Measurements from ENCODE around the gene PFDN6. TPM values are rescaled to one million over a fixed set of nuclear protein-coding genes. Genes with fewer than 3 reads are reported as not detected.
"Not testable (repeated sequence)": the region's sequence is repeated elsewhere in the genome, so short reads cannot be mapped to it uniquely, and the experiment has no call there.

PFDN6 gene
- total RNA-seq, 1 experiment from 2014 or later: 85.3 TPM

DNA sequence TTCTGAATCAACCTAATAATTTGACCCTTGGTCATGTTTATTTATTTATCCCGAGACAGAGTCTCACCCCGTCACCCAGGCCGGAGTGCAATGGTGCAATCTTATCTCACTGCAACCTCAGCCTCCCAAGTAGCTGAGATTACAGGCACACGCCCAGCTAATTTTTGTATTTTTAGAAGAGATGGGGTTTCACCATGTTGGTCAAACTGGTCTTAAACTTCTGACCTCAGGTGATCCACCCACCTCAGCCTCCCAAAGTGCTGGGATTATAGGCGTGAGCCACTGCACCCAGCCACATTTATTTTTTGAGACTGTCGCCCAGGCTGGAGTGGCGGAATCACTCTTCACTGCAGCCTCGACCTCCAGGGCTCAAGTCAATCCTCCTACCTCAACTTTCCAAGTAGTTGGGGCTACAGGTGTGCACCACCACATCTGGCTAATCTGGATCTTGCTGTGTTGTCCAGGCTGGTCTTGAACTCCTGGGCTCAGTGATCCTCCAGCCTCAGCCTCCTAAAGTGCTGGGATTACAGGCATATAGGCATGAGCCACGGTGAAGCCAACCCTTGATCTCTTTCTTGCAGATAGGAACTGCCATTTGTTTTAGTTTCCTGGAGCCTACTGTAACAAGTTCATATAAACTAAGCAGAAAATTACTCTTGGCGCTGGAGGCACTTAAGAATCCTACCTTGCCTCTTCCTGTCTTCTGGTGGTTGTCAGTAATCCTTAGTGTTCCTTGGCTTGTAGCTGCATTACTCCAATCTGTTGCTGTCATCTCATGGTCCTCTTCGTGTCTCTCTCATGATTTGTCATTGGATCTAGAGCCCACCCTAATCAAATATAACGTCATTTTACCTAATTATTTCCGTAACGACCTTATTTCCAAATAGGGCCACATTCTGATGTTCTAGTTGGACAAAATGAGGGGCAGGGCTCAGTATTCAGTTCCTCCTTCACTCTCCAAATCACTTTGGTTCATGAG lies 15.2 kb upstream of the PFDN6 start:
- DNase-seq (ENCODE audit: low spot score): no peak

DNA sequence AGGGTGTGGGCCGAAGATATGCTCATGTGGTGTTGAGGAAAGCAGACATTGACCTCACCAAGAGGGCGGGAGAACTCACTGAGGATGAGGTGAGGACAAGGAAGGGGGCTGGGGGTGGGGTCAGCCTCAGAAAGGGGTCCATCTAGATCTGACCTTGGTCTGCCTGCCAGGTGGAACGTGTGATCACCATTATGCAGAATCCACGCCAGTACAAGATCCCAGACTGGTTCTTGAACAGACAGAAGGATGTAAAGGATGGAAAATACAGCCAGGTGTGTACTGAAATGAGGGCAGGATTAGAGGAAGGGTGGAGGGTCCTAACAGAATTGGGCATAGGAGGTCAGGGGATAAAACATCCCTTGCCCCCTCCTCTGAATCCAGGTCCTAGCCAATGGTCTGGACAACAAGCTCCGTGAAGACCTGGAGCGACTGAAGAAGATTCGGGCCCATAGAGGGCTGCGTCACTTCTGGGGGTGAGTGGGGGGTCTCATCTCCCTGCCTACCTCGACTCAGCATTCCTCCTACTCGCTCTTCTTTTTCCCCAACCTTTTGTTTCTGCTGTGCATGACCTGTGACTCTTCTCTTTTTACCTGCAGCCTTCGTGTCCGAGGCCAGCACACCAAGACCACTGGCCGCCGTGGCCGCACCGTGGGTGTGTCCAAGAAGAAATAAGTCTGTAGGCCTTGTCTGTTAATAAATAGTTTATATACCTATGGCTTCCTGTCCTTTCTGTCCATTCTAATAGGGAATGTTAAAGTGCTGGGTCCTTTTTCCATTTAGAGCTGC lies 13.4 kb upstream of the PFDN6 start:
- not testable (repeated sequence) for DNase-seq (ENCODE audit: low spot score)

DNA sequence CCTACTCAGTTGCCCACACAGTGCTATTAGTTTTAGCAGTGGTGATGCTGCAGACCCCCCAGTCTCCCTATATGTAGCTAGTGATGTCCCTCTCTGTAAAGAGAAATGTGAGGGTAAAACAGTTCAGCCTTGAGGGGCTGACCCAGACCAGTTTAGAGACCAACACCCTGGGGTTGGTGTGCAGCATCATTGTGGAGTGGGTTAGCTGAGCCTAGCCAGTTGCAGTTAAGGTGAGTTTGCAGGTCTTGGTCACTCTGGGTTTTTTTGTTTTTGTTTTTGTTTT lies 12.9 kb upstream of the PFDN6 start:
- no peak for DNase-seq (ENCODE audit: low spot score)

DNA sequence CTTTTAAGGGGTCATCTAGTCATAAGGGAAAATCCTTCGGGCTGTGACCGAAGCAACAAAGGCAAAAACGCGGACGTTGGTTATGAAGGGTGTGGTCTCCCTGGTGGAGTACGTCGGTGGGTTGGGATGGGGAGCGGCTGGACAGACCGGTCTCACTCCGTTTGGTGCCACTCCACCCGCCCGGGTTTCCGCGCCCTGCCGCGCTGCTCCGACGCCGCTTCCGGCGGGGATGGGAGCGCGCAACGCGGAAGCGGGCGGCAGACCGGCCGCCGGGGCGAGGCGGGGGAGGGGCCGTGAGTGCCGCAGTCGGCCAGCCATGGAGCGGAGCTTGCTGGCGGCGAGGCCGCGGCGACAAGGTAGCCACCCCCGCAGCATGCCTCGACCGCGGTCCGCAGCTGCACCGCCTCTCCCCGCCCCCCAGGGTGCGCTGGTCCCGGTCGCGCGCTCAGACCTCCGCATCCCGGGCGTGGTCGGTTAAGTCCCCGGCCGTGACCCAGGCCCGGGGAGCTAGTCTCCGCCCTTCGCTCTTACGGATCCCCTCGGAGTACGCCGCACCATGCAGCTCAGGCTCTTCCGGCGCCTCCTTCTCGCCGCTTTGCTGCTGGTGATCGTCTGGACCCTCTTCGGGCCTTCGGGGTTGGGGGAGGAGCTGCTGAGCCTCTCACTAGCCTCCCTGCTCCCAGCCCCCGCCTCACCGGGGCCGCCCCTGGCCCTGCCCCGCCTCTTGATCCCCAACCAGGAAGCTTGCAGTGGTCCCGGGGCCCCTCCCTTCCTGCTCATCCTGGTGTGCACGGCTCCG lies 12.3 kb upstream of the PFDN6 start, which contains the start of gene B3GALT4:
Gene B3GALT4, plus strand, starts transcription at position 260 of the 799 bp plus-strand sequence. Its CDS starts 297 bp downstream, at position 557.
- no peak for DNase-seq (ENCODE audit: low spot score)

DNA sequence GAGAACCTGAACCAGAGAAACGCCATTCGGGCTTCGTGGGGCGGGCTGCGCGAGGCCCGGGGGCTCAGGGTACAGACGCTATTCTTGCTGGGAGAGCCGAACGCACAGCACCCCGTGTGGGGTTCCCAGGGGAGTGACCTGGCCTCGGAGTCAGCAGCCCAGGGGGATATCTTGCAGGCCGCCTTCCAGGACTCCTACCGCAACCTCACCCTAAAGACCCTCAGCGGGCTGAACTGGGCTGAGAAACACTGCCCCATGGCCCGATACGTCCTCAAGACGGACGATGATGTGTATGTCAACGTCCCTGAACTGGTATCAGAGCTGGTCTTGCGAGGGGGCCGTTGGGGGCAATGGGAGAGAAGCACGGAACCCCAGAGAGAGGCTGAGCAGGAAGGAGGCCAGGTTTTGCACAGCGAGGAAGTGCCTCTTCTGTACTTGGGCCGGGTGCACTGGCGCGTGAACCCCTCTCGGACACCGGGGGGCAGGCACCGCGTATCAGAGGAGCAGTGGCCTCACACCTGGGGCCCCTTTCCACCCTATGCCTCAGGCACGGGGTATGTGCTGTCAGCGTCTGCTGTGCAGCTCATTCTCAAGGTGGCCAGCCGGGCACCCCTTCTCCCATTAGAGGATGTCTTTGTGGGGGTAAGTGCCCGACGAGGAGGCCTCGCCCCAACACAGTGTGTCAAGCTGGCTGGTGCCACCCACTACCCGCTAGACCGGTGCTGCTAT lies 11.6 kb upstream of the PFDN6 start:
- DNase-seq (ENCODE audit: low spot score): no peak

DNA sequence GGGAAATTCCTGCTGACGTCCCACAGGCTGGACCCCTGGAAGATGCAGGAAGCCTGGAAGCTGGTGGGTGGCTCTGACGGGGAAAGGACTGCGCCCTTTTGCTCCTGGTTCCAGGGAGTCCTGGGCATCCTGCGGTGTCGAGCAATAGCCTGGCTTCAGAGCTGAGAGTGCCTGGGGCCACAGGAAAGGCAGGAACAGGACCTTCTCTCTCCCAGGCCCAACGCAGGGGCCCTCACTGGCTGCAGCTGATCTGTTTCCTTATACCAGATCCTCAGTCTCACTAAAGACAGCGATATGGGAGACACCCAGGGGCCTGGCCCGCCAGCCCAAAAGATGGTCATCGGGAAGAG lies 11.0 kb upstream of the PFDN6 start:
- DNase-seq (ENCODE audit: low spot score): no peak

DNA sequence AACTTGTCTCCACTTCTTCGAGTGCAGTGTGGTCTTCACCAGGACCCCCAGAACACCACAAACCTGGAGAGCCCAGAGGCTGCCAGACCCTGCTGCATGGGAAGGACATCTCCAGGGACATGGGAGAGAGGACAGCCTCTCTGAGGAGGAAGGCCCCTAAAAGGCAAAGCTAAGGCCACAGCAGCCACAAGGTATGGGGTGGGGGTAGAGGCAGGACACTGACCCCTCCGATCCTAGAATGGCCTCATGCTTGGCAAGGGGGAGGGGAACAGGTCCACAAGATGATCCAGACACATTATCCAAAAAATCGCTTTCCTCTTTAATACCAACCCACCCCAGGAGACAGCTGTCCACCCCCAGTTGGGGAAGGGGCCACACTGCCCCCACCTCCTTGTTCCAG lies 10.6 kb upstream of the PFDN6 start:
- no peak for DNase-seq (ENCODE audit: low spot score)

DNA sequence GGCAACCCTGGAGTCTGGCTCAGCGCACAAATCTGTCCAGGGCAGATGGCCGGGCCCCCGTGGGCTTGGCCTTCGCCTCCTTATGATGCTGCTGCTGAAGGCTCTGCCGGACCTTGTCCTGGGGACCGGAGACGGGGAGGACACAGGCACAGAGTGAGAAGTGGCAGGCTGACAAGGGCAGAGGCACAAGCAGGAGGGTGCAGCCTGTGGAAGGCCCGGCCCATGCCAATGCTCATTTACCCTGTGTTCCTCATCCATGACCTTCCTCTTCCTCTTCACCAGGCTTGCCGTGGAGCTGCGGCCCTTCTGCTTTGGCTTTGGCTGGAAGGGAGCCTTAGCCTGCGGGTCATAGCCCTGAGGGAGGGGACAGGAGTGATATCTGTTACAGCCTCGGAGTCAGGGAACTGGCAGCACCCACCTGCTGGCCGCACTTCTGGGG lies 10.1 kb upstream of the PFDN6 start:
- DNase-seq (ENCODE audit: low spot score): no peak

DNA sequence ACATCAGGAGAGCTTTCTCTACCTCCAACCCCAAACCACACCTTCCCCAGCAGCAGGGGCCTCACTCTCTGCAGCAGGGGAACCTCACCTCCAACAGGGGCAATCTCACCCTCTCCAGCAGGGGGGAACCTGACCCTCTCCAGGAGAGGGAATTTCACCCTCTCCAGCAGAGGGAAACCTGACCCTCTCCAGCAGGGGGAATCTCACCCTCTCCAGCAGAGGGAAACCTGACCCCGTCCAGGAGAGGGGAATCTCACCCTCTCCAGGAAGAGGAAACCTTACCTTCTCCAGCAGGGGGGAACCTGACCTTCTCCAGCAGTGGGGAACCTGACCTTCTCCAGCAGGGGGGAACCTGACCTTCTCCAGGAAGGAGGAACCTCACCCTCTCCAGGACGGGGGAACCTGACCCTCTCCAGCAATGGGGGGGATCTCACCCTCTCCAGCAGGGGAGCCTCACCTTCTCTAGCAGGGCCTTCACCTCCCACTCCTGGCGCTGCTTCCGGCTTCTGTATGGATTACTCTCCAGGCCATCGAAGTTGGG lies 9.4 kb upstream of the PFDN6 start:
- DNase-seq (ENCODE audit: low spot score): peak; percentile 57

DNA sequence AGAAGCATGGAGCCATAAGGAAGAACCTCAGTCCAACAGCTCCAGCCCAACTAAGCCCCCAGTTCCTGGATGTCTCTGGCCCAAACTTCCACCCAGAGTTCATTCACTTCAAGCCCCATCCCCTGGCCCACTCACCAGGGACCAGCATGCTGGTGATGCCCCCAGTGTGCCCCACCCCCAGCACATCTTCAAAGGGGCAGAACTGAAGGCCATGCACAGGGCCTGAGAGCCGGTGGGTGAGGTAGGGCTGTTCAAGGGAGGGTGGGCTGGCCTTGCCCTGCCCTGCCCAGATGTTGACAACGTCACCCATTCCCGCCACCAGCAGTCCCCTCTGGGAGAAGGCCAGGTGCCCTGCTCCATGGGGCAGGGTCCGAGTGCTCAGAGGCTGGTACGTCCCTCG lies 8.9 kb upstream of the PFDN6 start:
- DNase-seq (ENCODE audit: low spot score): no peak

DNA sequence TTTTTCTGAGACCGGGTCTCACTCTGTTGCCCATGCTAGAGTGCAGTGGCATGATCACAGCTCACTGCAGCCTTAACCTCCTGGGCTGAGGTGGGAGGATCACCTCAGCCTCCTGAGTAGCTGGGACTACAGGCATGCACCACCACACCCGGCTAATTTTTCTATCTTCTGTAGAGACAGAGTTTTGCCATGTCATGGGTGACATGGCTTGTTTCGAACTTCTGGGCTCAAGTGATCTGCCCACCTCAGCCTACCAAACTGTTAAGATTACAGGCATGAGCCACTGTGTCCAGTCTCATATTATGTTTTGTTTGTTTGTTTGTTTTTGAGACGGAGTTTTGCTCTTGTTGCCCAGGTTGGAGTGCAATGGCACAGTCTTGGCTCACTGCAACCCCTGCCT lies 4.2 kb upstream of the PFDN6 start:
- not testable (repeated sequence) for DNase-seq (ENCODE audit: low spot score)

DNA sequence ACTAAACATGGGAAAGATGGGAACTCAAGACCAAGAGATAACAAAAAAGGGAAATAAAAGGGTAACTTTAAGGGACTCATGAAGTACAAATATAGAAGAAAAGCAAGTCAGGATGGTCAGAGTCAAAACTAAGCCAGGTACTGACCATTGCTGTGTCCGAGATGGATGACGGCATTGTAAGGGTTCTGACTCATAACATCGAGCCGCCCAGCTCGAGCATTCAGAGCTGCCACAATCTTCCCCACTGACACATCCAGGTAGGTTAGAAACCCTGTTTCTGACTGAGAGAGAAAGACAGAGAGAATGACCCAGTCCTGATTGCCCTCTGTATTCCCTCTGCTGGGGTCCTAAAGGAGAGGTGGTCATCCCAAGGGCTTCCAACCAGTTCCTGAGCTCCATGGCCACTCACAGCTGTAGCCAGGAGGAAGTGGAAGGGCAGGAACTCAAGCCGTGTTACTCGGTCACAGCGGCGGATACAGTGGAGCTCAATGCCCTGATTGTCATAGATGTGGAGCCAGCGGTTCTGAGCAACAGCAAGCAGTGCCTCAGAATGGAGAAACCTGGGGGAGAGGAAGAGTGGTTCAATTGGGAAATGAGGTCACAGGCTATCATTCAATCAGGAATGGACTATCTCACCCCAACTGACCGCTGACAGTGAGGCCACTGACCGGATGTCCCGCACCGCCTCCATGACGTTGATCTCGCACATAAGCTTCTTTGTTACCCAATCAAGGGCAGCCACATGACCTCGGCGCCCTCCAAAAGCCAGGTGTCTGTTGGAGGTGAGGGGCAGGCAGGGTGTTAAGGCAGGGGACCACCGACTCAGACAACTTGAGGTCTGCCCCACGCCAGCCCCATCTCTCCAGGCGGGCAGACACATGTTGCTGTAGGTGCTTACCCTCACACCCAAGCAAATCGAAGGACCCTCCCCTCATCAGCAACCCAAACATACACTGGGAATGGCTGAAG lies 2.2 kb upstream of the PFDN6 start:
- no peak for DNase-seq (ENCODE audit: low spot score)

DNA sequence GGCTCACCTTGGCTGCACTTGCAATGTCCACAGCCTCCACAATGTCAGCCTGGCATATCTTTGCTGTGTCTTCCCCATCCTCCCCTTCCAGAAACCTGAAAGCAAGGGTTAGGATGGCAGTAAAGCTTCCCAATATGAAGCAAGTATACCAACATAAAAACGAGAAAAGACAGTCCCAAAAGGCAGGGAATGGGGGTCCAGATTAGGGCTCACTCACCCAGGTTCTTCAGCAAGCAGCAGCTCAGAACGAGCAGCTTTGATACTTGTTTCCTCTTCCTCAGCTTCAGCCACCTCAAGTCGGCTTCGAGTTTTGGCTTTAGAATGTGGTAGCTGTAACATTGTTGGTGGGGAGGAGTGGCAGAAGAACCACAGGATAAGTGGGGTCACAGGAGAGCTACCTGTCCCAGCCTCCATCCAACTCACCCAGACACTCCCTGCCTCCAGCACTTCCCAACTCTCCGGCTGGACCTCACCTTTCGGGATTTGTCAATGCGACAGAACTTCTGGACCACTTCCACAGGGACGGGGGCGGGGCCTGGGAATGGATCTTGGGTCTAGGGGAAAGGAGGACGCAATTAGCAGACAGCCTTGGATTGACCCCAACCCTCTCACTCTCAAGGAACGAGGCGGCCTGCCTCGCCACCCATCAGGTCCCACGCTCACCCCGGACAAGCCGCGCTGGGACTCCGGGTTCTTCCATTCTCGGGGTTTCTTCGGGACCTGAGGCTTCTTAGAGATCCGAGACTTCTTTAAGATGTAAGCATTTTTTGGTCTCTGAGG lies 1.1 kb upstream of the PFDN6 start:
- DNase-seq (ENCODE audit: low spot score): no peak

DNA sequence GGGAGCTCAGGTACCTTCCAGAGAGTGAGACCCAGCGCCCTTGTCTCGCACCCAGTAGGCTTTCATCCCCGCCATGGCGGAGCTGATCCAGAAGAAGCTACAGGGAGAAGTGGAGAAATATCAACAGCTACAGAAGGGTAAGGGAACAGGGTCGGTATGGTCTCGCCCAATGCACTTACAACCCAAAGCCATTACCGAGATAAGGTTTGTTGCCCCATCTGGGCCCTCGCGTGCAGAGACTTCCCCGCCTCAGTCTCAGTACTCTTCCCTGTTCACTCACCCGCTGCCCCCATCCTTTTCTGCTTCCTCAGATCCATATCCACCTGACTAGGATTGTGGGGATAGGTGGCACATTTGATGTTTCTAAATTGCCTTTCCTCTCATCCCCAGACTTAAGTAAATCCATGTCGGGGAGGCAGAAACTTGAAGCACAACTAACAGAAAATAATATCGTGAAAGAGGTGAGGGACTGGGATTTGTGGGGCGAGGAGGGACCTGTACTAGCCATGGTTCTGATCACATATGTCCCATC lies 449 bp downstream of the PFDN6 start:
- DNase-seq (ENCODE audit: low spot score): no peak

DNA sequence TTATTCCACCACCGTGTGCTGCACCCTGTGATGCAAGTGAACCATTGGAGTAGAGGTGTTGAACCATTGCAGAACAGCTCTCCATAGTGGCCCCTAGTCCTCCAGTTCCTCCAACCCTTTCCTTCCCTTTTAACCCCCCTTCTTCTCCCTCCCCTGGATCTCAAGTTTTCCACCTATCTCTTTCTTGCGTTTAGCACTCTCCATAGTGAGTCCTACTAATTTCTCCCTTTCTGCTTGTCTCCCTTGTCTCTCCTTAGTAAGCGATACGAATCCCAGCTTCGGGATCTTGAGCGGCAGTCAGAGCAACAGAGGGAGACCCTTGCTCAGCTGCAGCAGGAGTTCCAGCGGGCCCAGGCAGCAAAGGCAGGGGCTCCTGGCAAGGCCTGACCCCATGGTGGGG lies 1.1 kb downstream of the PFDN6 start:
- DNase-seq (ENCODE audit: low spot score): no peak

DNA sequence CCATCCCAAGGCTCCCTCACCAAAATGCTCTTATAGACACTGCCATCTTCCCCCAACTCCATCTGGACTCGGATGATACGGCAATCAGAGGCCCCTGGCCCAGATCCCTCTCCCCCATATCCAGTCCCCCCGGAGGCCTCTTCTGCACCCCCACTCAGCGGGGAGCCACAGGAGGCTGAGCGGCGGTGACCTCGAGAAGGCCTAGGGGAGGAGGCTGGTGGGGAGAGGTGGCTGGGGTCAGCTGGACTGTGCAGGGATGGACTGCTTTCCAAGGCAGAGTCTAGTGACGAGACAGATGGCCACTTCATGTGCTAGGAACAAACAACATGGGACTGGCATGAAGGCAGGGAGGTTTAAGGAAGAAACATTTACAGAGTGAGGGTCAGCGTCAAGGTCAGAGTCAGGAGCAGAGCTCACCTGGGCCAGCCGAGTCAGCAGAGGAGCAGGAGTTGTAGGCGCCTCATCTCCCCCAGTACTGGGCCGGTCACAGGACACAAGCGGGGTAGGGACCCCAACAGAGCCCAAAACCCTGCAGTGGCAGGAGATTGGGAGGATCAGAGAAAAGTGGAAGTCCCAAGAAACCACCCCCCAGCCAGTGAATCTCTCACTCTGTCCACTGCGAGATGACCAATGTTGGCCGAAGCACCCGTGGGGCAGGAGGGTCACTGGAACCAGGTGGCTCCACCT lies 3.7 kb downstream of the PFDN6 start:
- no peak for DNase-seq (ENCODE audit: low spot score)

DNA sequence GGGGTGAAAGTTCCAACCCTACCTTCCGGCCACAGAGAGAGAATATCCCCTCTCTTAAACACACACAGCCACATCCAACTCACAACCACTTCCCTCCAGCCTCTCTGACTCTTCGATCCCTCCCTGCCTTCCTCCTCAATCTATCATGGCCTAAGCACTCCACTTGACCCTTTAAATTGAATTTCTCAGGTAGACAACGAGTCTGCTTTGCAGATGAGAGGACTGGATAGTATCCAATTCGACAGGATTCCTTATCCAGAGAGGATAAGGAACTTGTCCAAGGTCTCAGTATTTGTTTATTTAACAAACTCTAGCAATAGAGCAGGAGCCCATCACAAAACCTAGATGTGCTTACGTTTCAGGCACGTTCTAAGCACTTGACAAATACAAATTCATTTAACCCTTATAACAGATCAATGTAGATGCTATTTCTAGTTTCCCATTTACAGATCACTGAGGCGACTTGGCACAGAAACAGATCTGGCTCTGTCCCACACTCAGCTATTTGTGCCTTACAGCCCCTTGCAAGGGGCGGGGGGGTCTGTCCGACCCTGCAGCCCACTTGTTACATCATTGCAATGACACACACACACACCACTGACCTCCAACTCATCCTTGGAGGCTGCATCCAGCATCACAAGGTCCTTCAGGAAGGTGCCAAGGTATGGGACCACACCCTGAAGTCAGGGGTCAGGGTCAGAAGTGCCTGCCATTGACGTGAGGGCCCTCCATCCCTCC lies 4.9 kb downstream of the PFDN6 start:
- DNase-seq (ENCODE audit: low spot score): no peak
